Measurements from ENCODE around the gene IRF5.
A peak's percentile ranks its signal among the peaks of the same experiment; 100 is the strongest.
"Not testable (repeated sequence)": the region's sequence is repeated elsewhere in the genome, so short reads cannot be mapped to it uniquely, and the experiment has no call there.

Gene IRF5

GRCh38 chr7:128939075-128939860 is 1.5 kb downstream of the IRF5 start:
- TF ChIP-seq, protein P1, sequence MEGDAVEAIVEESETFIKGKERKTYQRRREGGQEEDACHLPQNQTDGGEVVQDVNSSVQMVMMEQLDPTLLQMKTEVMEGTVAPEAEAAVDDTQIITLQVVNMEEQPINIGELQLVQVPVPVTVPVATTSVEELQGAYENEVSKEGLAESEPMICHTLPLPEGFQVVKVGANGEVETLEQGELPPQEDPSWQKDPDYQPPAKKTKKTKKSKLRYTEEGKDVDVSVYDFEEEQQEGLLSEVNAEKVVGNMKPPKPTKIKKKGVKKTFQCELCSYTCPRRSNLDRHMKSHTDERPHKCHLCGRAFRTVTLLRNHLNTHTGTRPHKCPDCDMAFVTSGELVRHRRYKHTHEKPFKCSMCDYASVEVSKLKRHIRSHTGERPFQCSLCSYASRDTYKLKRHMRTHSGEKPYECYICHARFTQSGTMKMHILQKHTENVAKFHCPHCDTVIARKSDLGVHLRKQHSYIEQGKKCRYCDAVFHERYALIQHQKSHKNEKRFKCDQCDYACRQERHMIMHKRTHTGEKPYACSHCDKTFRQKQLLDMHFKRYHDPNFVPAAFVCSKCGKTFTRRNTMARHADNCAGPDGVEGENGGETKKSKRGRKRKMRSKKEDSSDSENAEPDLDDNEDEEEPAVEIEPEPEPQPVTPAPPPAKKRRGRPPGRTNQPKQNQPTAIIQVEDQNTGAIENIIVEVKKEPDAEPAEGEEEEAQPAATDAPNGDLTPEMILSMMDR (IDR thresholded peaks at IDR 0.05; ENCODE audit: extremely low read depth, missing control alignments) = no peak
- DNase-seq (ENCODE audit: low spot score) = peak; percentile 80

DNA sequence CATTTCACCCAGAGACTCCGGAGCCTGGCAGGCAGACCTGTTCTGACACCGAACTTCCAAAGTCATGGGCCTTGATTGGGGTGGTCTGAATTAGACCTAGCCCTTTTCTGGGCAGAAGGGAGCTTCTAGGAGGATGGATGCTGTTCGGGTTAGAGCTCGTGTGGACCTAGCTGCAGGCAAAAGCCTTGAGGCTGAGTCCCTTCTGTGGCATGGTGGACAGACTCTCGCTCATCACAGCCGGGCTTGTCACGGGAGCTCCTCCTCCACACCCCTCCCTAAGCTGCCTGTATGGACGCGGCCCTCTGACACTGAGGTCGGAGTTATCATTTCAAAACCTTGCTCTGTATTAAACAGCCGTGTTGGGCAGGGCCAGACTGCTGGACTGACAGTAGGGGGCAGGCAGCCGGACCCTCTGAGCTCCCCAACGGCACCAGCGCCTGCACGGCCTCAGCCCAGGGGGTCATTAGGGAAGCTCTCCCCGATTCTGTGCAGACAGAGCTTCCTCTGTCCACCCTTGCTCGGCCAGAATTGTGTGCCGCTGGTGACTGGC is 2.2 kb downstream of the IRF5 start:
- peak; percentile 79 for DNase-seq (ENCODE audit: low spot score)
- TF ChIP-seq, protein P1 (IDR thresholded peaks at IDR 0.05; ENCODE audit: extremely low read depth, missing control alignments) = peak; percentile 36

DNA sequence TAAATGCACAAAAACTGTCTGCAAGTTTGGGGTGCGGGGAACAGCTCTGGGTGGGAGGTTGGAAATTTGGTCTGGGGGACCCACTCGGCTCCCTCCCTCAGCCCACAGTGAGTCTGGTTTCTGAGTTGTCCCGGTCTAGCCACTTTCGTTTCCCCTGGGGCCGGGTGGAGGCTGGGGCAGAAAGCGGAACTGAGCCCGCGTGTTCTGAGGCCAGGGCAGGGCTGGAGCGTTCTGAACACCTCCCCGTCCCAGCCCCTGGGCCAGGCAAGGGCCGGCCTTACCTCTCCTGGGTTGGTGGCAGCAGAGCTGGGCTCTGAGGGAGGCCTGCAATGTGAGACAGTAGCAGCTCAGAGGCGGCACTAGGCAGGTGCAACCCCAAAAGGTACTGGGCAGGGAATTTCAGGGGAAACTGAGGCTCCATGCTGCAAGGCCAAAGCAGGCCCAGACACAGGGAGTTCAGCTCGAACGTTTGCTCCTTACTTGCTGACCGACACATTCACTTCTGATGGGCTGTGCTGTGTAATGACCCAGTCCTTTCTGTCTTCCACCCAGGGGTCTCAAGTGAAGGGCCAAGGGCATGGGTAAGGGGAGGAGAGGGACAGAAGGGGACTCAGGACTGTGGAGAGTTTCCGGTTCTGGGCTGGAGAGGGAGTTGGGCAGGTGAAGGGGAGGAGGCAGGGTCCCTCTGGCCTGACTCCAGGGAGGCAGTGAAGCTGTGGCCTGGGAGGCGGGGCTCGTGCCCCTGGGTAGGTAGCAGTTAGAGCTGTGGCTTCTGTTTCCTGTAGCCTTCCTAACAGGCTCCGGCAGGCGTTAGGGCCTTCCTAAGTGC is 3.0 kb downstream of the IRF5 start:
- TF ChIP-seq, protein P1 (IDR thresholded peaks at IDR 0.05; ENCODE audit: extremely low read depth, missing control alignments) = no peak
- peak; percentile 91 for DNase-seq (ENCODE audit: low spot score)

GRCh38 chr7:128941323-128941890 is 3.7 kb downstream of the IRF5 start:
- DNase-seq (ENCODE audit: low spot score) = no peak
- TF ChIP-seq, protein P1 (IDR thresholded peaks at IDR 0.05; ENCODE audit: extremely low read depth, missing control alignments) = no peak

- no peak for DNase-seq (ENCODE audit: low spot score)
- TF ChIP-seq, protein P1 (IDR thresholded peaks at IDR 0.05; ENCODE audit: extremely low read depth, missing control alignments) = no peak
Measured at GRCh38 chr7:128941946-128942526, 4.3 kb downstream of the IRF5 start.

DNA sequence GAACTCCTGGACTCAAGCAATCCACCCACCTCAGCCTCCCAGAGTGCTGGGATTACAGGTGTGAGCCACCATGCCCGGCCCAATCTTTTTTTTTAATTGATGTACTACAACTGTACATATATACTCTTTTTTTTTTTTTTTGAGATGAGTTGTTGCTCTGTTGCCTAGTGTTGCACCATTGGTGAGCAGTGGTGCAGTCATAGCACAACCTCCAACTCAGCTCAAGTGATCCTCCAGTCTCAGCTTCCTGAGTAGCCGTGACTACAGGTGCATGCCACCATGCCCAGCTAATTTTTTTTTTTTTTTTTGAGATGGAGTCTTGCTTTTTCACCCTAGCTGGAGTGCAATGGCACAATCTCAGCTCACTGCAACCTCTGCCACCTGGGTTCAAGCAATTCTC is 5.5 kb downstream of the IRF5 start:
- DNase-seq (ENCODE audit: low spot score) = not testable (repeated sequence)

DNA sequence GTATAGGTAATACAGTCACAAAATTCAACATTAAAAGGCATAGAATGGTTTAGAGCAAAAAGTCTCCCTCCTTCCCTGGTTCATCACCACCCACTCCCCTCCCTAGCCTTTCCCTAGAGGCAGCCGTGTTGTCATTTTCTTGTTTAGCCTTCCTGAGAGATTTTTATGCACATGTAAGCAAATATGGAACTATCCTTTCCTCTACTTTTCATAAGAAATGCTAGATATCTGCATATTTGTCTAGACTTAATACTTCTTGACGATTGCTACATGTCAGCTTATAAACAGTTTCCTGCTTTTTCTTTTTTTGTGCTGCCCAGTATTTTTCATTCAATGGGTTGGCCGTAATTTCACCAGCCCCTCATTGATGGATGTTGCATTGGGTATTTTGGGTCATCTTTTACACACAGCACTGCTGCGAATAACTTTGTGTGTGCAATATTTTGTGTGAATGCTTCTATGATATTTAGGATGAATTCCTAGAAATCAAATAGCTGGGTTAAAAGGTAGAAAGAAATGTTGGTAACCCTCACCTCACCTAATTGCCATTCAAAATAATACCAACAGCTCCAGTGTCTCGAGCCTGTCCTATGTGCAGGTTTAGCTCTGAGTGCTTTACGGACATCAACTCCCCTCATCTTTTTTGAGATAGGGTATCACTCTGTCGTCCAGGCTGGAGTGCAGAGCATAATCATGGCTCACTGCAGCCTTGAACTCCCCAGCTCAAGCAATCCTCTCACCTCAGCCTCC is 6.9 kb downstream of the IRF5 start:
- DNase-seq (ENCODE audit: low spot score) = no peak
- TF ChIP-seq, protein P1 (IDR thresholded peaks at IDR 0.05; ENCODE audit: extremely low read depth, missing control alignments) = no peak

Measured in GM20000 (cell line).